OCI-LY7 (cell line): ENCODE results near the gene MEF2C.

Experiments
- EZH2phosphoT487 ChIP-seq: fragments of 200-600 bp; sonication (generic); IDR thresholded peaks from 2 replicates; pipeline ENCODE4 v1.6.1; 2018; ENCODE audit warnings: low read depth, borderline replicate concordance, mild to moderate bottlenecking, mixed run types, antibody characterized with exemption, low read length, moderate library complexity, mixed read lengths
- TF ChIP-seq, protein P1 (sequence below): fragments of 200-600 bp; sonication (generic); conservative IDR thresholded peaks from 2 replicates; pipeline ENCODE4 v1.5.1; 2014; ENCODE audit warnings: mild to moderate bottlenecking, antibody characterized with exemption, low read length, moderate library complexity, mixed read lengths

DNA sequence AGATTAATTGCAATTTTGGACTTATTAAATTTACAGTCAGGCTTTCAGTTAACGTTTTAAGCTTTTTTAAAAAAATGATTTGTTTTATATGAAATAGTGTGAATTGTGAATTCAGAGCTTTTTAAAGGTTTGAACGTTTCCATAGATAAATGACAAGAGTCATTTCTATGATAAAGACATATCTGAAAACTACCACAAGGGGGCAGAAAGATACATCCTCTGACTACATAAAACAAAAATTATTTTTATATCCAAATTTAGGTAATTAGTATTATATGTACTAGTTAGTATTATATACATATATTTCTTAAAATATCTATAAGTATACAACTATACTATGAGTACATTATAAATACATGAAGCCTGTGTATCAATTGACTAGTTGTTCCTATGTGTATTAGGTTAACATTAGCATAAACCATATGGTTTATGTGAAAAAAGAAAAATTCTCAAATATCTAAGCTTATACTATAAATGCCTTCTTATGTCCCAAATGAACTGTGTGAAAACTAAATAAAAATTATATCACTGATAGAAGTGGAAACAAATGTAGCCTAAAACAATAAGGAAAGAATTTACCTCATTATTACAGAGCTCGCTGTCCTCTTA lies 155.2 kb downstream of the MEF2C start:
- TF ChIP-seq, protein P1, sequence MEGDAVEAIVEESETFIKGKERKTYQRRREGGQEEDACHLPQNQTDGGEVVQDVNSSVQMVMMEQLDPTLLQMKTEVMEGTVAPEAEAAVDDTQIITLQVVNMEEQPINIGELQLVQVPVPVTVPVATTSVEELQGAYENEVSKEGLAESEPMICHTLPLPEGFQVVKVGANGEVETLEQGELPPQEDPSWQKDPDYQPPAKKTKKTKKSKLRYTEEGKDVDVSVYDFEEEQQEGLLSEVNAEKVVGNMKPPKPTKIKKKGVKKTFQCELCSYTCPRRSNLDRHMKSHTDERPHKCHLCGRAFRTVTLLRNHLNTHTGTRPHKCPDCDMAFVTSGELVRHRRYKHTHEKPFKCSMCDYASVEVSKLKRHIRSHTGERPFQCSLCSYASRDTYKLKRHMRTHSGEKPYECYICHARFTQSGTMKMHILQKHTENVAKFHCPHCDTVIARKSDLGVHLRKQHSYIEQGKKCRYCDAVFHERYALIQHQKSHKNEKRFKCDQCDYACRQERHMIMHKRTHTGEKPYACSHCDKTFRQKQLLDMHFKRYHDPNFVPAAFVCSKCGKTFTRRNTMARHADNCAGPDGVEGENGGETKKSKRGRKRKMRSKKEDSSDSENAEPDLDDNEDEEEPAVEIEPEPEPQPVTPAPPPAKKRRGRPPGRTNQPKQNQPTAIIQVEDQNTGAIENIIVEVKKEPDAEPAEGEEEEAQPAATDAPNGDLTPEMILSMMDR, result peak; percentile 81
- no peak for TF ChIP-seq EZH2phosphoT487
